ENCODE results near the gene RIC1. TPM values are rescaled to one million over a fixed set of nuclear protein-coding genes. Genes with fewer than 3 reads are reported as not detected.

Gene RIC1
- total RNA-seq = 36.5 and 49.1 TPM in 2 replicates

DNA sequence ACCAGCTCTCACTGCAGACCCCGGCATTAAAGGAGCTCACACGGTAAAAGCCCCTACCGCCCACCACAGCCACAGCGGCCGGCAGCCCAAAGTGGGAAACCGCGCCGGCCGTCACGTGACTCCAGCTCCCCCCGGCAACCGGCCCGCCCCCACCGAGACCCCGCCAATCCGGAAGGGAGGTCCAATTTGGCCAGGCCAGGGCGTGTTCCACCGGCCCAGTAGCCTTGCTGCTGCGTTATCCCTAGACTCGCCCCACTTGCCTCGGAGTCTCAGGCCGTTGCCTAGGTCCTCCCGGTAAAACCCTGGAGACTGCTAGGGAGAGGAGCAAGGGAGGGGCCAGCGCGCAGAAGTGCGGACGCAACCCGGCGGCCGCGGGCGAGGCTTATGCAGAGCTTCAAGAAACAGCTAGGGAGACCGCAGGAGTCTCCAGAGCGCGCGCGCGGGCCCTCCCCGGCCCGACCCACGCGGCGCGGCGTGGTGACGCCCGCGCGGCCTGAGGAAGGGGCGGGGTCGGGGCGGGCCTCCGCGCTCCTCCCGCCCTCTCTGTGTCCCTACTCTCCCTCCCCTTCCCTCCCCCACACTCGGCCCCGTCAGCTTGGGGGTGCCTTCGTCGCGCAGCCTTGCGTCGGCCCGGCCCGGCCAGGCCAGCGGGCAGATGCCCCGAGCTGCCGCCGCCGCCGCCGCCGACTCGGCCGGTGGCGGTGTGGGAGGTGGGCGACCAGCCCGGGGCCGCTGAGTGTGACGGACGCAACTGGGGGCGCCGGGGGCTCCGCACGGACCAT lies at the start of gene RIC1:
RIC1 (plus strand) TSS at position 578 of the 782 bp plus-strand sequence; CDS start at position 781, 203 bp downstream.

Other genes with a start within 250 kb of the RIC1 start
- gene PLGRKT, start 191.2 kb upstream of the RIC1 start, total RNA-seq = 6.7 and 14.5 TPM in 2 replicates
- 0.39 and 2.3 TPM in 2 replicates for gene CD274, start 178.6 kb upstream of the RIC1 start, total RNA-seq
- gene PDCD1LG2, start 118.6 kb upstream of the RIC1 start, total RNA-seq = under 0.01 and 13.1 TPM in 2 replicates
- 13.0 and 15.8 TPM in 2 replicates for gene ERMP1, start 204.0 kb downstream of the RIC1 start, total RNA-seq

Data from placental epithelial cell (primary cell).